ENCODE results near the gene RAB1B.
A peak's percentile ranks its signal among the peaks of the same experiment; 100 is the strongest.

Gene RAB1B

DNA sequence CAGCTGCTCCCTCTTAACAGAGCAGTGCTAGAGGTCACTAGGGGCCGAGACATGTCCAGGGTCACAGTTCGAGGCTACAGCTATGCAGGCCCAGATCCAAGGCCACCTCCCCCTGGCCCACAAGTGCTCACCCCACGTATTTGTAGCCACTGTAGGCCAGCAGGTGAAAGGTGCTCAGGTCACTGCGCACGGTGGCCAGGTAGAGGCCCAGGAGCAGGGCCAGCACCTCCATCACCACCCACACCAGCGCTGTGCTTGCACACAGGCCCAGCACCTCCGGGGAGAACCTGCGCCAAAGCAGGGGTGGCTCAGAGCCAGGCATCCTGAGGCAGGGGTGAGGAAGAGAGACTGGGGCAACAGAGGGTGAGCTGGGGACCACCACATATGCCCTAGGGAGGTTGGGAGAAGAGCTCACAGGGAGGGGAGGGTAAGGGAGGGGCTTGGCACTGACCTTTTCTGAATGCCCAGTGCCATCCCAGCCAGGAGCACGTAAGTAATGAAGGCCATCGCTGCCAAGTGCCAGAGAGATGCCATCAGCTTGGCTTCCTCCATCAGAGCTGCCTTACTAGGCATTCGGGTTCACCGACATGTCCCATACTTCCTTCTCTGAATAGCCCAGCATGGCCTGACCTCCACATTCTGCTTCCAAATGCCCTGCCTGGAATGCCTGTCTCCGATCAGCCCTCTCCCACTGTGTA lies 17.0 kb downstream of the RAB1B start:
- DNase-seq: no peak

DNA sequence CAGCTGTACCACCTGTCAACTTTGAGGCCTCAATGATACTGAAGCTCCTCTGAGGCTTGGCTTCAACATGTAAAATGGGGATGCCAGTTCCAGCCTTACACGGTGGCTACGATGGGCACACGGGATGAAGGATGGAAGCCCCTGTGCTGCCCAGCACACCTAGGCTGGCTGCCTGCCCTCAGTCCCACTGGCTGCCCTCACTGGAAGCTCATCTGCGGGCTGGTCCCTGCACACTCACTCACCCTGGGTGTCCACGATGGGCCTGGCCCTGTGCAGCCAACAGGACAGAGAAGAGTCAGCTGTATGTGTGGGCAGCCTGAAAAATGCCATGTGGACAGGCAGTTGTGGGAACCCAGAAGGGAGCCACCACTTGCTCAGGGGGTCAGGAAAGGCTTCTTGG lies 18.3 kb downstream of the RAB1B start:
- DNase-seq: no peak

DNA sequence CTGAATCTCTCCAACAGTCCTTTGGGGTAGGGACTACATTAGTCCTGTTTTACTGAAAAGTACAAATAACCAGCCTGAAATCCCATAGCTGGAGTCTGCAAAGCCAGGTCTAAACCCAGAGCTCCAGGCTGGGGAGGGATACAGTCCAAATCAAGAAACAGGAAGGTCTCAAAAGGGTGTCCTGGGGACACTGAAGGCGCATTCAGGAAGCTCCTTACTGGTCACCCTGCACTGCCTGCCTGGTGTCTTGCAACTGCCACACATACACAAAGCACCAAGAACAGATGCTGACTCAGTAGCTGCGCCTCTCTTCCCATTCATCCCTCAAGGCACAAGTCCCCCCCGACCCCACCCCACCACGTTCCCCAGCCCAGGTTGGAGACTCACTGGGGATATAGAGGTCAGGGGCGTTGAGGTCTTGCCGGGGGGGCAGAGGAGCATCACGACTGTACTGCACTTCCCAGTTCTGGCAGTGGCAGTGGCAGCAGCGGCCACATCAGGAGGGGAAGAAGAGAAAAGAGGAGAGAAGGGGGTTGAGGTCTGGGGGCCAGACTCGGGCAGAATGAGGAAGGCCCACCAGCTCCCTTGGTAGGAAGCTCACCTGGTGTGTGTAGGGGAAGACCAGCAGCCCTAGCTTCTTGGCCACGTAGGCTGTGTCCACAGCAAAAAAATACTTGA lies 18.9 kb downstream of the RAB1B start:
- no peak for DNase-seq

GRCh38 chr11:66287889-66288670 lies 19.6 kb downstream of the RAB1B start:
- no peak for DNase-seq

- peak; percentile 99 to 100 for DNase-seq
These were observed 20.5 kb downstream of the RAB1B start, which contains the start of gene YIF1A for GRCh38 chr11:66288671-66289547. TSS of gene YIF1A (minus strand) at chr11:66289143. CDS start at chr11:66288985, 158 bp downstream.

GRCh38 chr11:66289548-66290329 lies 21.3 kb downstream of the RAB1B start:
- DNase-seq: peak in 1 of 2 donors; percentile 81

DNA sequence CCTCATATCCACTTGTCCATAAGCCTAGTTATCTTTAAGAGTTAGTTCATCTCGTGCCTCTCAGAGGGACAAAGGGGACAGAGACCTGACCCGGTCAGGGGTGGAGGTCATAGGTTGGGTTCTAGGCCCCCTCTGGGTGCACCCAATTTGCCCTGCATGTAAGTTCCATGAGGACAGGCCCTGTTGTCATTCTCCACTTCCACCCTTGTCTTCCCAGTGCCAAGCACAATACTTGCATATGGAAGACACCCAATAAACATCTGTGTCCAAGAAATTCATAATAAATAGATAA lies 21.8 kb downstream of the RAB1B start:
- DNase-seq: no peak

DNA sequence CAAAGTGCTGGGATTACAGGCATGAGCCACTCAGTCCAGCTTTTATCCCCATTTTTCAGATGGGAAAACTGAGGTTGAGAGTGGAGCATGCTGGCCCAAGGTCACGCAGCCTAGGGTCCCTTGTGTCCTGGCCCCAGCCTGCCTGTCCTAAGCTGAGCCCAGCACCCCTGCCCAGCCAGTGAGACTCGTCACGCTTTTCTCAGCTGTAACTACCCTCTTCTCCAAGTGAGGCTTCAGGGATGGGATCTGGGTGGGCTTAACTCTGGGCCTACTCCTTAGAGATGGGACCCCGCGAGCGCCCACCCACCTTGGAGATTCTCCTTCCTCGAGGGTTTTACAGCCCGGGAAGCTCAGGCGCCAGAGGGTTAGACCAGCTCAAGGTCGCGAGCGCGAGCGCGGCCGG lies 22.9 kb downstream of the RAB1B start:
- DNase-seq: no peak

- no peak for DNase-seq
These were observed 23.5 kb downstream of the RAB1B start, which contains the start of gene TMEM151A for GRCh38 chr11:66291706-66292542. TSS of gene TMEM151A (plus strand) at chr11:66291894. CDS start at chr11:66292014, 120 bp downstream.

DNA sequence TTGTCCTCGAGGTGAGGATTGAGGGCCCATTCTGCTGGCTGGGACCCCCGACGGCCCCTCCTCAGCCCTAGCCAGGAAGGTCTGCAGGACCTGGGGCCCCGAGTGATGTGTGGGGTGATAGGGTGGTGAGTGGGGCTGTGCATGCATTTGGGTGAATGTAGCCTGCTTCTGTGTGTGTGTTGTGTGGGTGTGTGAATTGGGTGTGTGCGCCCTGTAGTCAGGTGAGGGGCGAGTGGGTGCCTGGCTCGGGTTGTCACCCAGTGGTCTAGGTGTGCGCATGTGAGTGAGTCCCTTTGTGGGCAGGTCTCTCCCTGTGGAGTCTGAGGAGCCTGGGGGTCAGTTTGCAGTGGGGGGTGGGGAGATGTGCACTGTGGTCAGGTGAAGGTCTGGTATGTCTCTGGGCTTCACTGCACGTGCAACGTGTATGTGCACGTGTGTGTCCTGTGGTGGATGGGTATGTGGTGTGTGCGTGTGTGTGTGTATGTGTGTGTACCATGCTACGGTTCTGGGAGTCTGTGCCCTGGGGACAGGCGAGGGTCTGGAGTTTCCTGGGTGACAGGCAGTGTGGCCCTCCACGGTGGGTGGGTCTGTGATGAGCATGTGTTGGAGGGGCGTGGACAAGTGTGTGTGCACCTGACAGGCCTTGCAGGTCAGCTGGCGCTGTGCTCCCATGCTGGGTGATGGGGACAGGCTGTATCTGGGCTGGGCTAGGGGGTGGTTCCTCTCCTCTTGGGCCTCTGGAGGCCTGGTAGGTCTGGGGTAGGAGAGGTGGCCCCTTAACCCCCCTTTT lies 24.3 kb downstream of the RAB1B start:
- no peak for DNase-seq

- DNase-seq: no peak
These were observed 24.9 kb downstream of the RAB1B start for GRCh38 chr11:66293352-66293751.

- no peak for DNase-seq
These were observed 25.6 kb downstream of the RAB1B start for GRCh38 chr11:66293777-66294625.

- no peak for DNase-seq
These were observed 26.5 kb downstream of the RAB1B start for GRCh38 chr11:66294626-66295620.

DNA sequence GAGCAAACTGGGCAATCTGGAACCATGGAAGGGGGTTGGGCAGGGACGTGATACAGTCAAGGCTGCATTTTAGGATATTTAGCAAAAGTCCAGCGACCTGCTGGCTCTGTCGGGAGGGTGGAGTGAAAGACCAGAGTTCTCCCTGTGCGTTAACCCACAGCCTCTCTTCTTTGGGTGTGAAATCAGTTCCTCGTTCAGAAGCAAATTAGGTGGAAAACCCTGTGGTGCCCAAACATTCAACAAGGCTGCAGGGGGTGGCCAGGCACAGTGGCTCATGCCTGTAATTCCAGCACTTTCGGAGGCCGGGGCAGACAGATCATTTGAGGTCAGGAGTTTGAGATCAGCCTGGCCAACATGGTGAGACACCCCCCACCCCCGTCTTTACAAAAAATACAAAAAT lies 29.2 kb downstream of the RAB1B start:
- no peak for DNase-seq

- DNase-seq: no peak
These were observed 30.7 kb downstream of the RAB1B start for GRCh38 chr11:66299186-66299585.

DNA sequence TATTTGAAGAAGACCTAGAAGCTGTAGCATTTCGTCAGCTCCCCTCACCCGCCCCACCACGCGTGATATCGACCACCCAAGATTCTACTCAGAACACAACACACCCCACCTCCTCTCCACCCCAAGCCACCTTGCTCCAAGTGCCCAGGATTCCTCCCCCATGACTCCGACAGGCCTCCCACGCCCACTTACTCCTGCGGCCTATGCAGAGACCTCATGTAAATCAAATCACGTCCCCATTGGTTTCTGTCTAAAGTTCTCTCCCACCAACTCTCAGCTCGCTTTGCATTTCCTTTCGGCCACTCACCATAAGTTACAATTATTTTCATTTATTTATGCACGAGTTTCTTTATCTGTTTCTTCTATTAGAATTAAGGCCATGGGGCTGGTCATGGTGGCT lies 34.2 kb downstream of the RAB1B start:
- no peak for DNase-seq

- DNase-seq: no peak
These were observed 41.0 kb downstream of the RAB1B start for GRCh38 chr11:66309475-66309874.

GRCh38 chr11:66310324-66310723 lies 41.9 kb downstream of the RAB1B start:
- no peak for DNase-seq

All from CD4-positive, alpha-beta T cell treated with Interleukin-1 beta for 1 hour (primary cell).